HG02973 (cell line): Measurements from ENCODE around the gene WIPI1.

Experiments used
- ATAC-seq: cut with Tn5 transposase; IDR thresholded peaks from one replicate; pipeline ENCODE4 v1.9.1; 2021; ENCODE audit warnings: moderate library complexity; ENCODE audit not compliant: unreplicated experiment

WIPI1 gene

DNA sequence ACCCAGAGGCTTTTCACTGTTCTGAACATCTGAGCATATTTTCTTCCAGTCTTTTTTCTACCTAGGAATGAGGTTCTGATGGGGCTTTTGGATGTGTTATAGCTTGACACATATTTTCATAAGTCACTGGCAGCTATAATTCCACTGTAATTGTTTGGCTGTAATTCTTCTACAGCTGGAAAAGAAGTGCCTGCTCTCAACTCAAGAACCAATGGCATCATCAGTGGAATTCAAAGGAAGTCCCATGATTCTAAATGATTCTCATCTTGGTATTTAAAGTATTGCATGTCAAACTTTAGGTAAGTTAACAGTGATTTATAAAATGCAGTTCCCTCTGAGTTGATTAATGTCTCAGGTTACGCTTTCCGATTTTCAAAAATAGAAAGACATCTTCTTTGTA lies 16.8 kb downstream of the WIPI1 start:
- no peak for ATAC-seq

DNA sequence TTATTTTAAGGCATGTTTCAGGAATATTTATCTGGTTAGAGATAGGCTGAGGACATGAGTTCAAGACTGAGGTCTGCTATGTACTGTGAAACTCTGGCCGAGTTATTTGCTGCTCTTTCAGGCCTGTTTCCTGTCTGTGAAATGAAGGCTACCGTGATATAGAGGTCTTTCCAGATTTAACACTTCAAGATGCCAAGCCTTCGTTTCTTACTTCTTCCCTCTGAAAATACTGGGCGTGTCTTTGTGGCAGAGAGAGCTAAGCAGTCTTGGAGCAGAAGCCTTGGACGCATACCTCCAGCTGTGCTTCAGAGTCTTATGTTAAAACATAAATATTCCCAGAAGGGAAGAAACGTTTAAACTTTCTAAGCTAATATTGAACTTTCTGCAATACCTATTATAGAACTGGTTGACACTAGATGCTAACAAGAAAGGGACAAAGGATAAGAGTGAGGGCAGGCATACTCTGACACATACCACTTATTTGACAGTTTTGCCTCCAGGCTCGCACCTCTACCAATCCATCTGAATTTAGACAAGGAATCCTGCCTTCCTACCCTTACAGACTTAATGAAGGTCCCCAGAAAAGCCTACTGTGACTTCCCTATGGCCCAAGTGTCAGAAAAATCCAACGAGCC lies 17.5 kb downstream of the WIPI1 start:
- no peak for ATAC-seq

DNA sequence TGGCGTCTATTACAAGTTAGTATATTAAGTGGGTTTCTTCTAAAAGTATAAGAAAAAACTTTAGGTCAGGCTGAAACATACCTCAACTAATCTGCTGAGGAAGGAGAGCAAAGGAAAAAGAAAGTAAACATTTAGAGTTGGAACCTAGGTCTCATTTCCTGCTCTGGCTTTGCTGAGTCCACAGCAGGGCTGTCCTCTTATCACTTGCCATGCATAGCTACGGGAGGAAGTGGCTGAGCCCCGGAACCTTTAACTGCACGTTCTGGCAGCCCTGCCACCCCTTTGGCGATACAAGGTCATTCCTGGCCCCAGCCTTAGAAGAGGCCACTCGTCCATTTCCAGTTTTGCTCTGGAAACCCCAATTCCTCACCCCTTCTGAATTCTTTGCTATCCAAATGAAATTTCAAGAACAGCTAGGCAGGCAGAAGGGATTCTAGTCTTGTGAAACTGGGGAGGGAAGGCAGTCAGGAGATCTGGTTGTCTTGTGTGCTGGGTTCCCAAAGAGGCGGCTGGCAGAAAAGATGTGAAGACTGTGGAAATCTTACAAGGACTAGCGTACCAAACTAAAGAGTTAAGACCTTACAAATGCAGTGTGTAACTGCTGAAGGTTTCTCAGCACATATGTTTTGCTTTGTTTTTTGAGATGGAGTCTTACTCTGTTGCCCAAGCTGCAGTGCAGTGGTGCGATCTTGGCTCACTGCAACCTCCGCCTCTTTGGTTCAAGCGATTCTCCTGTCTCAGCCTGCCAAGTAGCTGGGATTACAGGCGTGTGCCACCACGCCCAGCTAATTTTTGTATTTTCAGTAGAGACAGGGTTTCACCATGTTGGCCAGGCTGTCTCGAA lies 19.1 kb downstream of the WIPI1 start:
- peak; percentile 45 for ATAC-seq

DNA sequence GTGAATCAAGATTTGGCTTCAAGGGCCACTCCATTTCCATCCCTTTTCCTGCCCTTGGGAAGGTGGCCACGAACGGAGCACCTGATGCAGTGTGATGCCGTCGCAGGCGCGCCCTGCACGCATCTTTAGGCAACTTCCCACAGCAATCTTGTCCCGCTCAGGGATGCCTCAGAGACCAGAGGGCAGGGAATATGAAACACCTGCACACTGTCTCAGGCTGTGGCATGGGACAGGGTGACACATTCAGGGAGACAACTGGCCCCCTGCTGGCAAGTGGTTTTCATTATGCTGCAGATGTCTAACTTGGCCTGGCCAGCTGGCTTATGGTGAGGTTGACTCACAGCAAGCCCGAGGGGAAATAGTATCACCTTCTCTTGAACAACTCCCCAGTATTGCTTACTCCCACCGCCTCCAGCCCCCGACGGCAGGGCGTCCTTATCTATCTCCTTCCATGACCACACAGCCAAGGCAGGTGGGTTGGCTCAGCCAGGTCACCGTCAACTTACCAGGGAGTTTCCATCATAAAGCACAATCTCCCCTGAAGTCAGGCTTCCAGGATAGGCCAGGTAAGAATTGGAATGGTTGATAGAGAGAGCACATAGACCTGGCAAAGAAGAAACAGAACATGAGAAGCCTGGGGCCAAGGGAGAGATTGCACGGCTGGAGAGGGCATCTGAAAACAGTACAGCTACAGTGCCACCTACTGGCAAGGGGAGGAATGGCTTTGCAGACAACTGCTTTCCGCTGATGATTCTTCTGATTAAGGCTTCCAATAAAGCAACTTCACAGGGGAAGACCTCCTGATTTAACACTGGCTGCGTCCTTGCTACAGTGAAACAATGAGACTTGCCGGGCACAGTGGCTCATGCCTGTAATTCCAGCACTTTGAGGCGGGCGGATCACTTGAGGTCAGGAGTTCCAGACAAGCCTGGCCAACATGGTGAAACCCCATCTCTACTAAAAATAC lies 21.1 kb downstream of the WIPI1 start:
- ATAC-seq = no peak

DNA sequence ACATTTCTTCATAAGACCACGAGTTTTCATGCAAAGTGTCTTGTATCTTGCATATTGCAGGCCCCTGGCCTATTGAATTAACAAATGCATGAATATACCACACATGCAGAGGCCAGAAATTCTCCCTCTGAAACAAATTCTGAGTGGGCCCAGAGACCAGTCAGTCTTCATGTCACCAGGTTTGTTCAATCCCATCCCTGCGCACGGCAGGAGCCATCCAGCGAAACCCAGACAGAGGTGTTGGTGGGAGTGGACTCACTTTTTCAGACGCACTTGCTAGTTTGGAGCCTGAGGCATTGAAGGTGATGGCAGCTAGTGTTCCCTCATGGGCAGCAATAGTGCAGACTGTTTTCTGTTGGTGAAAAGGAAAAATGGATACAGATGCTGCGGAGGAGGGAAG lies 21.9 kb downstream of the WIPI1 start:
- ATAC-seq = no peak

DNA sequence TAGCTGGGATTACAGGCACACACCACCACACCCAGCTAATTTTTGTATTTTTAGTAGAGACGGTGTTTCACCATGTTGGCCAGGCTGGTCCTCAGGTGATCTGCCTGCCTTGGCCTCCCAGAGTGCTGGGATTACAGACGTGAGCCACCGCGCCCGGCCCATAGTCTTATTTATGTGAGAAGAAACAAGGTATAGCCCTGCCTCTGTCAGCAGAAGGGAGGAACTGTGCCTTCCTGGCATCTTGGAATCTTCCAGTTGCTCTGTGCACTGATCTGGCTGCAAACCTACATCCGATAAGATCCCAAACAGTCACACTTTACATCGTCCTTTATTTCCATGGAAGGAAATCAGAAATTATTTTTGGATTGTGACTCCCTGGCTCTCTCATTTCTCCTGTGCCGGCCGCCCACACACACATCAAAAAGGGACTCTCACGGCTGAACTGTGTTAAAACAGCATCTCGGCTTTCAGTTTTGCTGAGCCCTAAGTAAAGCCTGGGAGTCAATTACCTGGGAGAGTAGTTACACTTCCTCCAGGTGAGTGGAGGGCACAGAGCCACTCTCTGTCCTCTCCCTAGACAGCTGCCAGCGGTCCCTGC lies 23.3 kb downstream of the WIPI1 start:
- ATAC-seq = no peak

DNA sequence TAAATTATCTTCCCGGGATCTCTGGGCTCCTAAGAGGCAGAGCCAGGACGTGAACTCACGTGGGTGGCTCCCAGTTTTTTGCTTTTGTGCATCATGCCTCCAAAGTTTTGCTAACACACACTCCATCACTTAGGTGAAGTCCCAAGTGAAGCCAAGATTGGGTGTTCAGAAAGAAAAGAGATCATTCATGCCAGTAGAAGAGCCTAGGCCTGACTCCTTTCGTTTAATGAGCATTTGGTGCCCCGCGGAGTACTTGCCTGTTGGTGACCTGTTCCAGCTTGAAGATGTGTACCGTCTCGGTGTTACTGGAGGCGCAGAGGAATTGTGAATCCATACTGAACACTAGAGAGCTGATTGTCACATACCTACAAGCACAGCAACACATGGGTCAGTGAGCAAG lies 24.1 kb downstream of the WIPI1 start:
- ATAC-seq = no peak

DNA sequence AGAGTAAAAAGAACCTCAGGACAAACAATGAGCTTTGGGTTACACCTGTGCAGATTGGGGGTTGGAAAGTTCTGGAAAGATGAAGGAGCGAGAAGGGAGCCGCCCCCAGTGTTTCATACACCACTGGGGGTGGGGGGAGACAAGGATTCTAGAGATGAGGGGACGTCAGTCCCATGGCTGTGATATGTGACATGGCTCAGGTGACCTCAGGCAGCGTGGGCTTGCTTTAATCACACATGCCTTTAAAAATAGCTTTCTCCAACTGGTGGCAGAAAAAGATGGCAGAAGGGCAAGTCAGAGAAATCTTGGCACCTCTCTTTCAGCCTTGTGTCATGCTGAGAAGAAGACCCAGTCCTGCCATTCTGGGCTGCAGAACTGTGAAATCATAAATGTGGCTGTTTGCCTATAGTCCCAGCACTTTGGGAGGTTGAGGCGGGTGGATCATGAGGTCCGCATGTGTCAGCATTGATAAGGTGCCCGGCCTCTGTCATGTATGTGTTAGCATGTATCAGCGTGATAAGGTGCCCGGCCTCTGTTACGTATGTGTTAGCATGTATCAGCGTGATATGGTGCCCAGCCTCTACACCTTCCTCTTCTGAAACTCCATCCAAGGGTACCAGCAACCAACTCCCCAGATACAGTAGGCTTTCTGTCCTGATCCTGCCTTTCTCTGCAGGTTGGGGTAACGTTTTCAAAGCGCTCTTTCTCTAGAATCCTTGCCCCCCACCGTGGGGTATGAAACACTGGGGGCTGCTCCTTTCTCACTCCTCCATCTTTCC lies 25.0 kb downstream of the WIPI1 start:
- no peak for ATAC-seq

DNA sequence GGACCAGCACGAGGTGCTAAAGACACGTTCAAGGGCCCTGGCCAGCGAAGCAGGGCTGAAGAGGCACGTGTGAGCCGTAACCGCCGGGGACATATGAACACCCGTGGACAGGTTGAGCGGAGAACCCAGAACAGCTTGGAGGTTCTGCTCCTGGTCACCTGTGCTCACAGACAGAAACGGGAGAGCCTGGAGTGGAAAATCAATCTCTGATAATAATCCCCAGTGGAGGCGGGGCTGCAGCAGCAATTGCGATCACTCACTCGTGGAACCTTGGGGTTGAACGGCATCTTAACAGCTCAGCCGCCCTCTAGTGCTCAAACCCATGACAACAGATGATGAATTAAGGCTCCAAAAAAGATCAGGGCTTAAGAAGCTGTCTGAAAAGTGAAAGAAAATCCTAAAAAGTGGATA lies 25.6 kb downstream of the WIPI1 start:
- ATAC-seq = no peak

DNA sequence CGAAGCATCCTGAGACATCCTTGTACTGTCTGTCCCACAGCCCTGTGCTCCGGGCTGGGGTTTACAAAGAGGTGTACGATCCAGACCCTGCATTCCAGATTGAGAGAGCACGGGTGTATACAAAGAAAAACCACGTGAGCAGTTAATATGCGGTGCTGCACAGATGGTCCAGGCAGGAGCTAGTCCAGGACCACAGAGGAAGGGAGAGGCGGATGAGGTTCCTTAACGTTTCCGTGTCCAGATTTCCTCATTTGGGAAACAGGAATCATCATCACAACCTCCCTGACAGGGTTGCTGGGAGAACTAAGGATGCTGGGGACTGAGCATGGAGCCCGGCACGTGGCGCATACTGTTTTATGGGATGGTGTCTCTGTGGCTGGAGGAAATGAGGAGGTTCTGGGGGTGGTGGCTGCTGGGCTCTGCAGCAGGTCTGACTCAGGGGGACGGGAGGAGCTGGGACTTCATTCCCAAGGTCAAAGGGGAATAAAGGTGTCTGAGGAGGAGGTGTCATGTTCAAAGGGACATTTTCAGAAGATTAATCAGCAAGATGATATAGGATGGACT lies 26.2 kb downstream of the WIPI1 start:
- no peak for ATAC-seq

DNA sequence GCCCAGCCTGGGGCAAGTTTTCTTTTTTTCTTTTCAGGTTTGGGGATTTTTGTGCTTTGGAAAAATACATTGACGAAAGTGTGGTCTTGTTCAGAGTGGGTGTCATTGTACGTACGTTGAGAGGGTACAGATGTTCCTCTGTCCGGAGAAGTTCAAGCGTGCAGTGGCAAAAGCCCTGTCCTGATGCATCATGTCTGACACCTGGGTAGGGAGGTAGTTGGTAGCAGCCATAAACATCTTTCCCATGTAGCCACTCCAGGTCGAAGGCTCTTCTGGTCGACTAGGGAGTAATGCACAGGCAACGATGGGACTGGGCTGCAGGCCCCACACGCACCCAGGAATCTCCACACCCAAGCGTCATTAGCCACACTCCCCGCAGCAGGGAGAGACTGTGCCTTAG lies 27.4 kb downstream of the WIPI1 start:
- ATAC-seq = no peak

DNA sequence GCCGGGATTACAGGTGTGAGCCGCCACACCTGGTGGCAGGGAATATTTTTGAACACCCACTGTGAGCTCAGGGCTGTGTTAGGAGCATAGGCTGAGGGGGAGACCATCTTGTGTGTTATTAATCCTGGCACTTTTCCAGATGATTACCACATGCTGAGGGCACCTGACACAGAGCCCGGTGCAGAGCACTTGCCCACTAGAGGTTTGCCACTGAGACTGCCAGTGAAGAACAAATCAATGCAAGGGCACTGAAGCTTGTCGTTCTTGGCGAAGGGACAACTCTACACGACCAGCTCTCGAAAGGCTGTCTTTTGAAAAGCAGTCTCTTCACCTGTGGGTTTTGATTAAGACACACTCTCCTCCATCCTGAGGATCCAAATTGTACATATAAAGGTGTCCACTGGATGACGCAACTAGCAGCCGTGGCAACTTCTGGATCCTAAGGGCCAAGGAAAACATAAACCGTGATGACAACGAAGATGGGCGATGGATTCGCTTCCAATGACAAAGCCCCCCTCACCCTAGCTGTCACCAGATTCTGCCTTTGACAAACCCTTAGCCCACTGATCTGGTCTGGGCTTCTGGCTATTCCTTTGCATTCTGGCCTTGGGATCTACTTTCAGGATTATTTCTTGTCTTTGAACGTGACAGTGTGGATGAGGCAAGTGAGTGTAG lies 28.7 kb downstream of the WIPI1 start:
- no peak for ATAC-seq

DNA sequence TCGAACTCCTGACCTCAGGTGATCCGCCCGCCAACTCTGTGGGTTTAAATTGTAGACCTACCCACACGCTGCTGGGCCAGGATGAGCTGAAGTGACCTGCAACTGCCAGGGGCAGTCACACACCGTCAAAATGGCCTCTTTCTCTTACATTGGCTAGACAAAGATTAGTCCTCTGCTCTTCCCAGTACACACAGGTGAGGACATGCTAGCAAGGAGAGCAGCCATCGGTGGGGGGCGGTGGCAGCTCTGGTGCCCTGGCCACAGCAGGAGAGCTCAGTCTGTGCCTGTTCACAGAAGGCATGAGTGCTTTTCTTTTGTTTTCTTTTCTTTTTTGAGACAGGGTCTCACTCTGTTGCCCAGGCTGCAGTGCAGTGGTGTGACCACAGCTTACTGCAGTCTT lies 29.7 kb downstream of the WIPI1 start:
- no peak for ATAC-seq

DNA sequence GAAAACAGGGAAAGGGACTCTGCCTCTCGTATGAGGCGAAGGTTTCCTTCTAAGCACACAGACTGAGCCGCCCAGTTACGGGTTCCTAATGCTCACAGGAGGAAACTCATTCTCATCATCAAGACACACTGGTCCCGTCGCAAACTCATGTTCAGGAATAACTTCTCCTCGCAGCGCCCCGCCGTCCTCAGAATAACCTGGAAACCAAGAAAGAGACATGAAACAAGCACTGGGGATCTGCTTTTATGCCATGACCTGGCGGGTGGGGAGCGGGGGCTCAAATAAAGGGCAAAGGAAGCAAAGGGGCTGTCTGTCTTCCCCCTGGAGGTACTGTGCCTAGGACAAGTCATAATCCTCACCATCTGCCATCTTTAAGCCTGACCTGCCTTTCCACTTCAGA lies 31.3 kb downstream of the WIPI1 start:
- no peak for ATAC-seq

DNA sequence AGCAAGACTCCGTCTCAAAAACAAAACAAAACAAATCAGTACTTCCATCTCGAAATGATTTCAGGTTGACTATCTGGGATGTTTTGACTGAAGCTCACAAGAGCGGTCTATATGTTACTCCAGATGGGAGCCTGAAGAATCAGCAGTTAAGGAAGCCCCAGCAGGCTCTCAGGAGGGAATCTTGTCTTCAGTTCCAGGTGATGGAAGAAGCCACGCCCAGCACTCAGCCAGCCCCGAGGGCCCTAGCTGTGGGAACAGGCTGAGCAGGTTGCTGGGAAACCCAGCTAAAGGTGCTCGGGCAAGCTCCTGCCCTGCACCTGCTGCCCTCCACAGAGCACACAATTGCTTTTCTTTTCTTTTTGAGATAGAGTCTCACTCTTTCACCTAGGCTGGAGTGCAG lies 32.4 kb downstream of the WIPI1 start:
- ATAC-seq = no peak

DNA sequence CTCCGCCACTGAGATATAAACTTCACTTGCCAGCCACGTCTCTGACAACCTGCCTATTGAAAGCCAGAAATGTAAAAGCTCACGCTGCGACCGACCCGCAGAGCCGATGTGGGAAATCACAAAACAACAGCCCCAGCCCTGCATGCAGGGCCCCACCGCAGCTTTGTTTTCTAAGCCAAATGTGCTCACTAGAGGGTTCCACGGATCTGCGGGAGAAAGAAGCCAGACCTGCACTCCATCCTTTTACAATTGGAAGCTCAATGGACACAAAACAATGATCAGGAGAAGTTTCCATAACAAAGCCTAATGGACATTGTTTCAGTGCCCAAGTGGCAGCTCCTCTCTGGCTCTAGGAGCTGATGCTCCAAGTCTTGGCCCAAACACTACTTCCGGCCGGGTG lies 33.1 kb downstream of the WIPI1 start:
- ATAC-seq = no peak

DNA sequence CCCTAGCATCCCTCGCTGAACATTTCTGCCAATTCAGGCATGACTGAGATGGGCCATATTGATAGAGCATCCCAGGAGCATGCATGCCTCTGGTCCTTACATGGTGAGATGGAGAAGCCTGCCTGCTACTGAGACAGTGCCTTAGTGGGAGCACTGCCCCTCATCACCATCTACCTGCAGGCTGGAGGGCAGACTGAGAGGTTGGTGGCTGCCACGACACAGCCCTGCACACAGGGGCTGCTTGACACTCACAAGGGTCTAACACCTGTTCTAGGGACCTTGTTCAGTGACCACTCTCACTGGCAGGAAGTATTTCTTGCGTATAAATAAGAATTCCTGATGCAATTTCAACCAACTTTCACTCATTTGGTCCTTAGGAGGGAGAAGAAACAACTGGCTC lies 34.0 kb downstream of the WIPI1 start:
- no peak for ATAC-seq

DNA sequence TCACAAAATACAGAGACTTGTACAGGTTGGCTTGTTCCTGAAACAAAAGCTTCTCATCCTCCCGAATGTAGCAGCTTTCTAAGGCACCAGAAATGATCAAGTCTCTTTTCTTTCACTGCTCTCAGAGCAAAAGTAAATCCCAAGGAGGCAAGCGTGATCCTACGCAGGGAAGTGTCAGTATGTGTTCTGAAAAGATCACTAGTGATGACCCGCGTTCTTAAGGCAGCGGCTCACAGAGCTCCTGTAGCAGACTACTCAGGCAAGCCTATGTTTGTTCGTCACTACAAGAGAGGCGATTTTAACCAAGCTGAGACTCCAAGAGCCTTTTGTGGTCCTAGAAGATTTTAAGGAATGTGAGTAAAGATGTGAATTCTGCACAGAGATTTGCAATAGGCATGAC lies 34.5 kb downstream of the WIPI1 start:
- ATAC-seq = no peak

DNA sequence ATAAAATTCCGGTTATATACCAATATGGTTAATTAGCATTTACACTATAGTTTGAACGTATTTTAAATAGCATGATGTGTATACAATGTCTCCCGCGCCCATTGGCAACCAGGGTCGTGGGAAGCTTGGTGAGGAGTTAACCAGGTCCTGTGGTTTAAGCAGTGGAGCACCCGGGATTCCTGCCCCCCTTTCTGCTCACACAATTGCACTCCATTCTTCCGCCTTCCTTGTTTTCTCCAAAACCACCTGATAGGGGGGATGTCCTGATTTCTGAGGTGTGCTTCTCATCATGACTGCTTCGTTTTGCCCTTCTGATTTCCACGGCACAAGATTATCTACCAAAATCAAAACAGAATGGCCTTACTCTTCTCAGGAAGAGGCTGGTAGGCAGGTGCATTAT lies 35.8 kb downstream of the WIPI1 start:
- ATAC-seq = no peak

DNA sequence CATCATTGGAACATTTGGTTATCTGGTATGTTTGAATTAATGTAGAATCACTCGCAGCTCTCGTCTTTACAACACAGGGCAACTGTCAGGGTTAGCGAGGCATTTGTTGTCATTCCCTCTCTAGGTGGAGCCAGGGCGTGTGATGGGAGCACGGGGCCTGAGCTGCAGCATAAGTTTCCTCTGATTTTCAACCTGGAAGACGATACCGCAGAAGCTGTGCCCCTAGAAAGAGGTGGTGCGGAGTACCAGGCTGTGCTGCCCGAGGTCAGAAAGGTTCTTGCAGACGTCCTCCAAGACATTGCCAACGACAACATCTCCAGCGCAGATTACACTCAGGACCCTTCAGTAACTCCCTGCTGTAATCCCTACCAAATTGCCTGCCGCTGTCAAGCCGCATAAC lies 37.2 kb downstream of the WIPI1 start:
- ATAC-seq = no peak
